GM10266 (cell line): ENCODE results near the gene FNDC3B.

Experiments
- DNase-seq: peaks from one replicate; pipeline ENCODE4 v3.0.0; 2012; ENCODE audit errors: extremely low spot score
- TF ChIP-seq, protein P1 (sequence below): IDR thresholded peaks from 2 replicates; pipeline ENCODE4 v1.5.1; 2012; ENCODE audit warnings: mild to moderate bottlenecking, low read depth; ENCODE audit not compliant: control insufficient read depth, insufficient read depth; ENCODE audit errors: missing control alignments

Gene FNDC3B

DNA sequence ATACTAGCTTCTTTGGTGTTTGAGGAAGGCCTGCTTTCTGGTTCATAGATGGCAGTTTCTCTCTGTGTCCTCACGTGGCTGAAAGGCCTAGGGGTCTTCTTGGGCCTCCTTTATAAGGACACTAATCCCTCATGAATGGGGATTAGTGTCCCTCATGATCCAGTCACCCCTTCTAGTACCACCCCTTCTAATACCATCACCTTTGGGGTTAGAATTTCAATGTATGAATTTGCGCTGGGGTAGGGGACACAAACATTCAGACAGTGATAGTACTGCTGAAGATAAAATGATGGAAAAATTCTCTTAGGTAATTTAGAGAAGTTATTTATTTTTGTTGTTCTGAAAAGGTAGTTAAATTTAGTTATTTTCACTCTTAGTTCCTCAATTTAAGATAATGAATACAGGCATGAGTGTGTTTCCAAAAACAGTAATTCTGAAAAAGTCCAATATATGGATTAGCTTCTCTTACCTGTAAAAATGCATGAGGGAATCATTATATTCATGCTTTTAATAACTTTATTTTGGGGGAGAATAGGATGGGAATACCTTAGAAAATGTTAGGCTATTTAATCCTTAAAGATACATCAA is 103.6 kb downstream of the FNDC3B start:
- TF ChIP-seq, protein P1, sequence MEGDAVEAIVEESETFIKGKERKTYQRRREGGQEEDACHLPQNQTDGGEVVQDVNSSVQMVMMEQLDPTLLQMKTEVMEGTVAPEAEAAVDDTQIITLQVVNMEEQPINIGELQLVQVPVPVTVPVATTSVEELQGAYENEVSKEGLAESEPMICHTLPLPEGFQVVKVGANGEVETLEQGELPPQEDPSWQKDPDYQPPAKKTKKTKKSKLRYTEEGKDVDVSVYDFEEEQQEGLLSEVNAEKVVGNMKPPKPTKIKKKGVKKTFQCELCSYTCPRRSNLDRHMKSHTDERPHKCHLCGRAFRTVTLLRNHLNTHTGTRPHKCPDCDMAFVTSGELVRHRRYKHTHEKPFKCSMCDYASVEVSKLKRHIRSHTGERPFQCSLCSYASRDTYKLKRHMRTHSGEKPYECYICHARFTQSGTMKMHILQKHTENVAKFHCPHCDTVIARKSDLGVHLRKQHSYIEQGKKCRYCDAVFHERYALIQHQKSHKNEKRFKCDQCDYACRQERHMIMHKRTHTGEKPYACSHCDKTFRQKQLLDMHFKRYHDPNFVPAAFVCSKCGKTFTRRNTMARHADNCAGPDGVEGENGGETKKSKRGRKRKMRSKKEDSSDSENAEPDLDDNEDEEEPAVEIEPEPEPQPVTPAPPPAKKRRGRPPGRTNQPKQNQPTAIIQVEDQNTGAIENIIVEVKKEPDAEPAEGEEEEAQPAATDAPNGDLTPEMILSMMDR = no peak
- no peak for DNase-seq

DNA sequence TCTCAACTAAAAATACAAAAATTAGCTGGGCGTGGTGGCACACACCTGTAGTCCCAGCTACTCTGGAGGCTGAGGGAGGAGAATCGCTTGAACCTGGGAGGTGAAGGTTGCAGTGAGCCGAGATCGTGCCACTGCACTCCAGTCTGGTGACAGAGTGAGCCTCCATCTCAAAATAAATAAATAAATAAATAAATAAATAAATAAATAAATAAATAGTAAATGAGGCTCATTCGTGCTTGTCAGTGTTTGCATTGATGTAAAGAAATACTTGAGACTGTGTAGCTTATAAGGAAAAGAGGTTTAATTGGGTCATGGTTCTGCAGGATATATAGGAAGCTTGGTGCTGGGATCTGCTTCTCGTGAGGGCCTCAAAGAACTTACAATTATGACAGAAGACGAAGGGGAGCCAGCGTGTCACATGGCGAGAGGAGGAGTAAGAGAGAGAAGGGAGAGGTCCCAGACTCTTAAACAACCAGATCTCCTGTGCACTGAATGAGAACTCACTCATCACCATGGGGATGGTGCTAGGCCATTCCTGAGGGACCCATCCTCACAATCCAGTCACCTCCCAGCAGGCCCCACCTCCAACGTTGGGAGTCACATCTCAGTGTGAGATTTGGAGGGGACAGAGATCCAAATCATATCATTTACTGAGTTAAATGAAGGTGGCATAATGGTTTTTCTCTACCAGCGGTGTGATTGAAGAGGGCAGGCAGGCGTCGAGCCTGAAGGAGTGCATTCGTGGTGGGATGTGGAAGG is 104.5 kb downstream of the FNDC3B start:
- TF ChIP-seq, protein P1 = no peak
- DNase-seq = no peak

DNA sequence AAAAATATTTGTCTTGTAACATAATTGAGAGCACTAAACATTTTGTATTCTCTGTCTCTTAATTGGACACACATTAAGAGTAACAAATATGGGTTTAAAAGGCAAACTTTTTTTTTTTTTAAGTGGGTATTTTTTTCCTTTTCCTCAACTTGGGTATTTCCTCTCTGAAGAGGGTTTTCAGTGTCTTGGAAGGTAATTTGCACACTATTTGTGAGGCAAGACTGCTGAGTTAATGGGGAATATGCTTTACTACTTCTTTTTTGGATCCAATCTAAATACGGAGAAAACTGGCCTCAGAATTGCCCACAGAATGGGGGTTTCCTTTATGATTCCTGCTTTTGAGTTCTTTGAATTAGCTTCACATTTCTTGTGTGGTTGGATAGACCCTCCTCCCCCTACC is 105.2 kb downstream of the FNDC3B start:
- TF ChIP-seq, protein P1 = no peak
- no peak for DNase-seq

DNA sequence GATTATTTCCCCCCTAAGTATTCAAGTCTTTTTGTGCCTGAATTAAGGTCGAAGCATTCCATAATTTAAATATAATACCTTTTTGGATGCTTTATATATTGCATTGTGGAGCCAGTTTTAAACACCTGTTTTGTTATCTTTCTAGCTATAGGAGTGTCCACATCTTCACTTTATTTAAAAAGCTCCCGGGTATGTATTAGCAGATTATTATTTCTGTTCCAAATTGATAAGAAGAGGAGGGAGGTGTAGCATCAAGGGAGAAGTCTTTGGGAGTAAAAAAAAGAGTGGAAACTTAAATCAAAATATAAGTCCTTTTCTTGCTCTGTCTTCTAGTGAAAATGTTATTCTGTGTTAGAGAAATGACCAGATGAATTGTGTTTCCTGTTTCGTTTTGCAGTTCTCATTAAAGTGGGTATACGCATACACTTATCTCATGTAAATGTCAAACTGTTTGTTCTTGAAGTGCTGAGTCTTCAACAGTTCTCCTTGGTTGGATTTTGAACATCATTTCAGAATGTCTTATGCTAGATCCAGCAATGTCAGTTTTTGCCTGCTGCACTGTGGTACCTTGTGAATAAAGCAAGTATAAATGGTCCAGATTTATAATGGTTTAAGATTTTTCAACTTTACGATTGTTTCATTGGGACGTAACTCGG is 105.8 kb downstream of the FNDC3B start:
- peak; percentile 49 for DNase-seq
- TF ChIP-seq, protein P1 = no peak

DNA sequence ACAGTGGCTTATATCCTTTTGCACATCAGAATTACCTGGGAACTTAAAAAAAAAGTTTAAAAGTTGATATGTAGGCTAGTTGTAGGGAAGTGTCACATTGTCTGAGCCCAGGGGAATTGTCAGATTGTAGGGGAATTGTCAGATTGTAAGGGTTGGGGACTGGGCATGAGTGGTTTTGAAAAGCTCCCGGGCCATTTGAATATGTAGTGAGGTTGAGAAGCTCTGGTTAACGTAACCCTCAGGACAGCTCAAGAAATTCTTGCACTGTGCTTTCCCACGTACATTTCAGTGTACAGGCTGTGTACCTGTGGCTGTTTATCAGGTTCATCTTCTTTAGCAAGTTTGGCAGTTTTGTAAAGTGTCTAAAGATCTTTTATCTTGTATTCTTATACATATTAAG is 107.0 kb downstream of the FNDC3B start:
- TF ChIP-seq, protein P1 = no peak
- DNase-seq = no peak

DNA sequence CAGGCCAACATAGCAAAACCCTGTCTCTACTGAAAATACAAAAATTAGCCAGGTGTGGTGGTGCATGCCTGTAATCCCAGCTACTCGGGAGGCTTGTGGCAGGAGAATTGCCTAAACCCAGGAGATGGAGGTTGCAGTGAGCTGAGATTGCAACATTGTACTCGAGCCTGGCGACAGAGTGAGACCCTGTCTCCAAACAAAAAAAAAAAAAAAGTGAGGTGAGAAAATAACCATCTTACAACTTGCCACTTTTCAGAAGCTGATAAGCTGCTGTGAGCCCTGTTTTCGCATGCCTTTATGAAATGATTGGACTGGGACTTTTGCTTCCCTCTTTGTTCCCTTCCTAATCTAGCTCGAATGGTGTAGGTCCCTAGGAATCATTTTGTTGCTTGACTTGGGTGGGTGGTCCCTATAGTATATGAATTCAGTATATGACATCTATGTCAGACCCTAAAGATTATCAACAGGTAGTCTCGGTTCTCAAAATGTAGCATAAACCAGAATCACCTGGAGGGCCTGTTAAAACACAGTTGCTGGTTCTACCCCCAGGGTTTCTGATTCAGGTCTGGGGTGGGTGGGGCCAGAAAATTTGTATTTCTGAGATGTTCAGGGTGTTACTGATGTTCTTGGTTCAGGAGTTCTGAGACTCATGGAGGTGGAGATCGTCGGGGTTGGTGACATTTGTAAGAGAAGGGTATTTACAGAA is 107.9 kb downstream of the FNDC3B start:
- DNase-seq = no peak
- TF ChIP-seq, protein P1 = no peak
